Caco-2 (cell line): ENCODE results near the gene LPIN1. TPM values are rescaled to one million over a fixed set of nuclear protein-coding genes. Genes with fewer than 3 reads are reported as not detected.

Source experiments
- BruUV-seq: library from RNA; stranded (reverse); fragments of 400-500 nt; replicated peaks from 2 replicates; lab custom pipeline; 2021; lab: Mats Ljungman, UMichigan
- CTCF ChIA-PET: fragments of 300-600 bp; sonication (Branson Sonifier 250); formaldehyde crosslinking; loops from one replicate; lab custom pipeline; 2022; ENCODE audit warnings: antibody characterized with exemption; lab: Charles Lee
- POLR2A ChIA-PET: fragments of 300-600 bp; sonication (Branson Sonifier 250); formaldehyde crosslinking; loops from one replicate; lab custom pipeline; 2022; ENCODE audit warnings: antibody characterized with exemption; lab: Charles Lee
- DNase-seq, 2 experiments: peaks; one replicate each; pipeline versions ENCODE4 v3.0.0 to v3.0.0-alpha.2; 2020 to 2022
- H3K27me3 ChIP-seq: replicated peaks from 2 replicates; pipeline ENCODE4 v1.6.0; 2011; ENCODE audit warnings: low read length; ENCODE audit not compliant: control insufficient read depth, insufficient read depth
- H3K36me3 ChIP-seq: 2 replicates; pipeline ENCODE4 v1.5.1; 2011; ENCODE audit warnings: low read length; ENCODE audit not compliant: control insufficient read depth, insufficient read depth
- H3K4me1 ChIP-seq: fragments of 250-450 bp; sonication (Bioruptor Pico); 2 replicates; pipeline ENCODE4 v1.5.1; 2020; ENCODE audit warnings: mild to moderate bottlenecking
- H3K4me3 ChIP-seq: 2 replicates; pipeline ENCODE4 v1.5.1; 2011; ENCODE audit warnings: low read depth, mild to moderate bottlenecking, control low read depth, low read length
- H3K9me3 ChIP-seq: fragments of 250-450 bp; sonication (Bioruptor Pico); 2 replicates; pipeline ENCODE4 v1.5.1; 2020; ENCODE audit warnings: mild to moderate bottlenecking, moderate library complexity
- H3K27ac Mint-ChIP-seq: one replicate; pipeline ENCODE4 v1.8.0; 2022; ENCODE audit warnings: mixed read lengths; ENCODE audit not compliant: unreplicated experiment
- H3K27me3 Mint-ChIP-seq: one replicate; pipeline ENCODE4 v1.8.0; 2022; ENCODE audit warnings: mixed read lengths; ENCODE audit not compliant: insufficient read depth, unreplicated experiment
- H3K36me3 Mint-ChIP-seq: one replicate; pipeline ENCODE4 v1.8.0; 2022; ENCODE audit warnings: mild to moderate bottlenecking, mixed read lengths; ENCODE audit not compliant: insufficient read depth, unreplicated experiment
- H3K4me1 Mint-ChIP-seq: one replicate; pipeline ENCODE4 v1.8.0; 2022; ENCODE audit warnings: low read depth, mixed read lengths; ENCODE audit not compliant: unreplicated experiment
- H3K4me3 Mint-ChIP-seq: one replicate; pipeline ENCODE4 v1.8.0; 2022; ENCODE audit warnings: mild to moderate bottlenecking, moderate library complexity, mixed read lengths; ENCODE audit not compliant: unreplicated experiment
- H3K9me3 Mint-ChIP-seq: one replicate; pipeline ENCODE4 v1.8.0; 2022; ENCODE audit warnings: mixed read lengths; ENCODE audit not compliant: unreplicated experiment
- intact Hi-C: fragments of 100-400 bp; cut with micrococcal nuclease; formaldehyde crosslinking; loops from one replicate; pipeline ENCODE4 v1.10.0; 2022; ENCODE audit not compliant: unreplicated experiment
- total RNA-seq: library from RNA; stranded (reverse); gene quantifications from 2 replicates; pipeline ENCODE4 v1.2.3, GENCODE V29; 2022
- TF ChIP-seq, protein P1 (sequence below), 2 experiments: fragments of 200-600 bp in 1 of 2; IDR thresholded peaks; 1 replicate in 1 of 2; 2 replicates in 1 of 2; pipeline versions ENCODE4 v1.5.1 to v1.8.0; 2011 to 2022; ENCODE audit warnings: antibody characterized with exemption in 1 of 2, control low read depth in 1 of 2, inconsistent platforms in 1 of 2, low read depth in 1 of 2, low read length in 1 of 2, mild to moderate bottlenecking in 1 of 2, moderate library complexity in 1 of 2; ENCODE audit not compliant: insufficient read depth in 1 of 2, severe bottlenecking in 1 of 2, unreplicated experiment in 1 of 2

Gene LPIN1
- total RNA-seq, 1 experiment from 2014 or later = 12.5 TPM

DNA sequence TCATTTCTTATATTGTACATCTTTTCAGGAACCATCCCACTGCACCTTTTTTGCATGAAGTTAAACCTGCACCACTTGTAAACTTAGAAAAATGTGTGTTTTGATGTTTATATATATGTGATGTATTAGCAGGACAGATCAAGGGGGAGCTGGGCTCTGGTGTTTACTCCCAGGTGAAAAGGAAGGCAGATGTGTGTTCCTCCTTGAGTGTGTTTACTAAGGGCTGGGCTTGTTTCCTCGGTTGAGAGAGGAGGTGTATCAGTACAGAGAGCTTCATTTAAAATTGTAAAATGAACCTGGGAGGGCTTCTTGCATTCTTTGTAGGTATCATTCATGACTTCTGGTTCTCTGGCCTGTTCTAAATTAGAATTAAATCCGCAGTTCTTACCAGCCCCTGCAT lies 14.8 kb downstream of the LPIN1 start:
- peaks cover 5% of the 10 kb centered on the region for H3K4me1 Mint-ChIP-seq
- H3K4me1 ChIP-seq = no peaks in the 10 kb centered on the region
- peaks cover 5% of the 10 kb centered on the region for H3K36me3 Mint-ChIP-seq
- ChIA-PET POLR2A (no interaction called here), CTCF (interaction anchor here (0.6 to 0.9 kb wide), 2 partner anchors 26 to 54 kb away, joined by 3 read pairs; no protein-coding TSS in a partner anchor)
- H3K9me3 Mint-ChIP-seq = peaks cover 9% of the 10 kb centered on the region
- H3K4me3 Mint-ChIP-seq = no peak overlapping the region
- intact Hi-C loops = no loop called here
- BruUV-seq = no TSS peak
- H3K36me3 ChIP-seq = no peaks in the 10 kb centered on the region; the same call in 1 of the 2 replicates
- DNase-seq = no peak
- no peaks in the 10 kb centered on the region for H3K27me3 ChIP-seq
- H3K27ac Mint-ChIP-seq = no peak overlapping the region
- H3K9me3 ChIP-seq = no peaks in the 10 kb centered on the region
- TF ChIP-seq, protein P1, sequence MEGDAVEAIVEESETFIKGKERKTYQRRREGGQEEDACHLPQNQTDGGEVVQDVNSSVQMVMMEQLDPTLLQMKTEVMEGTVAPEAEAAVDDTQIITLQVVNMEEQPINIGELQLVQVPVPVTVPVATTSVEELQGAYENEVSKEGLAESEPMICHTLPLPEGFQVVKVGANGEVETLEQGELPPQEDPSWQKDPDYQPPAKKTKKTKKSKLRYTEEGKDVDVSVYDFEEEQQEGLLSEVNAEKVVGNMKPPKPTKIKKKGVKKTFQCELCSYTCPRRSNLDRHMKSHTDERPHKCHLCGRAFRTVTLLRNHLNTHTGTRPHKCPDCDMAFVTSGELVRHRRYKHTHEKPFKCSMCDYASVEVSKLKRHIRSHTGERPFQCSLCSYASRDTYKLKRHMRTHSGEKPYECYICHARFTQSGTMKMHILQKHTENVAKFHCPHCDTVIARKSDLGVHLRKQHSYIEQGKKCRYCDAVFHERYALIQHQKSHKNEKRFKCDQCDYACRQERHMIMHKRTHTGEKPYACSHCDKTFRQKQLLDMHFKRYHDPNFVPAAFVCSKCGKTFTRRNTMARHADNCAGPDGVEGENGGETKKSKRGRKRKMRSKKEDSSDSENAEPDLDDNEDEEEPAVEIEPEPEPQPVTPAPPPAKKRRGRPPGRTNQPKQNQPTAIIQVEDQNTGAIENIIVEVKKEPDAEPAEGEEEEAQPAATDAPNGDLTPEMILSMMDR (IDR thresholded peaks at IDR 0.05; ENCODE audit: insufficient read depth in 1 of 2, low read depth in 1 of 2, low read length in 1 of 2, severe bottlenecking in 1 of 2, unreplicated experiment in 1 of 2) = no peak
- H3K27me3 Mint-ChIP-seq = no peaks in the 10 kb centered on the region
- H3K4me3 ChIP-seq = no peak overlapping the region

DNA sequence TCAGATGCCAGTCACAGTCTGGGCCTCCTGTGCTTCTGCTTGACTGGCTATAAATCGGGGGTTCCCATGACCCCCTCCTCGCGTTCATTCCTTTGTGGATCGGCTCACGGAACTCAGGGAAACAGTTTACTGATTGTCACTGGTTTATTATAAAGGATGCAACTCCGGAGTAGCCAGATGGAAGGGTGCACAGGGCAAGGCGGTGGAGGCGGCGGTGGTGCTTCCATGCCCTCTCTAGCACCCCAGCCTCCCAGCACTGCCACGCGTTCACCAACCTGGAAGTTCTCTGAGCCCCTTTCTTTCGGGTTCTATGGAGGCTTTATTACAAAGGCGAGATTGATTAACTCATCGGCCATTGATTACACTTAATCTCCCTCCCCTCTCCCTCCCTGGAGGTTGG lies 15.6 kb downstream of the LPIN1 start:
- intact Hi-C loops = no loop called here
- H3K4me3 Mint-ChIP-seq = no peak overlapping the region
- peaks cover 5% of the 10 kb centered on the region for H3K36me3 Mint-ChIP-seq
- H3K27me3 Mint-ChIP-seq = no peaks in the 10 kb centered on the region
- ChIA-PET CTCF (interaction anchor here (0.7 to 0.9 kb wide), 2 partner anchors 11 to 26 kb away, joined by 3 read pairs; no protein-coding TSS in a partner anchor), POLR2A (no interaction called here)
- BruUV-seq = no TSS peak
- H3K4me3 ChIP-seq = no peak overlapping the region
- no peaks in the 10 kb centered on the region for H3K9me3 ChIP-seq
- no peaks in the 10 kb centered on the region for H3K4me1 ChIP-seq
- H3K36me3 ChIP-seq = no peaks in the 10 kb centered on the region; the same call in 1 of the 2 replicates
- no peak for DNase-seq
- H3K4me1 Mint-ChIP-seq = peaks cover 5% of the 10 kb centered on the region
- no peaks in the 10 kb centered on the region for H3K27me3 ChIP-seq
- TF ChIP-seq, protein P1 (IDR thresholded peaks at IDR 0.05; ENCODE audit: insufficient read depth in 1 of 2, low read depth in 1 of 2, low read length in 1 of 2, severe bottlenecking in 1 of 2, unreplicated experiment in 1 of 2) = no peak
- peaks cover 9% of the 10 kb centered on the region for H3K9me3 Mint-ChIP-seq
- no peak overlapping the region for H3K27ac Mint-ChIP-seq

DNA sequence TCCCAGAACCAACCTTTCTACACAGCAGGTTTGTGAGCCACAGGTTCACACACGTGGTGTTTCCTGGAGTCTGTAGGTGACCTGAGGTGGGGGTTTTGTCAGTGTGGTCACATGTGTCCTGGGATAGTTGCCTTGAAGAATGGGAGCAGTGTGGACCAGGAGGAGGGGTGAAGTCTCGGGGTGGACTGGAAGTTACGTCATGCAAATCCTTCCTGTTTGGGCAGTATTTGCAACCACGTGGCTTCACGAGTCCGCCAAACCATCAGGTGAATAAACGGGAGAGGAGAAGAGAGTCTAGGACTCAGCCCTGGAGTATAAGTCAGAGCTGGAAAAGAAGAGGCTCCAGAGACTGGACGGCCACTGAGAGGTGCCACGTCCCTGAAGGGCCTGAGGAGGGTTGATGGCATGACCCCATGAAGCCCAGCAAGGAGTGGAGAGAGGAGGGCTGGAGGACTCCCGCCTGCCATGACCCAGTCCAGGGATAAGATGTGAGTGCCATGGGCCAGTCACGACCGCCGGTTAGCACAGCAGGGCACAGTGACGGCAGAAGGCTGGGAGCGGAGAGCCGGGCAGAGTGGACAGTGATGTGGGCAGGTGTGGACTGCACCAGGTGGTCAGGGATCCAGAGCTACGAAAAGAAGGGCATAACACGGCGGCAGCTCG lies 16.5 kb downstream of the LPIN1 start:
- TF ChIP-seq, protein P1 (IDR thresholded peaks at IDR 0.05; ENCODE audit: insufficient read depth in 1 of 2, low read depth in 1 of 2, low read length in 1 of 2, severe bottlenecking in 1 of 2, unreplicated experiment in 1 of 2) = no peak
- no peaks in the 10 kb centered on the region for H3K4me1 ChIP-seq
- no peak for DNase-seq
- Mint-ChIP-seq H3K27ac (no peak overlapping the region), H3K9me3 (peaks cover 9% of the 10 kb centered on the region), H3K27me3 (no peaks in the 10 kb centered on the region), H3K4me1 (peaks cover 5% of the 10 kb centered on the region), H3K4me3 (no peak overlapping the region), H3K36me3 (peaks cover 5% of the 10 kb centered on the region)
- no peaks in the 10 kb centered on the region for H3K9me3 ChIP-seq
- ChIA-PET CTCF (no interaction called here), POLR2A (no interaction called here)
- H3K27me3 ChIP-seq = no peaks in the 10 kb centered on the region
- no peaks in the 10 kb centered on the region; the same call in 1 of the 2 replicates for H3K36me3 ChIP-seq
- intact Hi-C loops = no loop called here
- no peak overlapping the region for H3K4me3 ChIP-seq
- no TSS peak for BruUV-seq
